ENCODE data around the gene UGGT1.

The UGGT1 gene

DNA sequence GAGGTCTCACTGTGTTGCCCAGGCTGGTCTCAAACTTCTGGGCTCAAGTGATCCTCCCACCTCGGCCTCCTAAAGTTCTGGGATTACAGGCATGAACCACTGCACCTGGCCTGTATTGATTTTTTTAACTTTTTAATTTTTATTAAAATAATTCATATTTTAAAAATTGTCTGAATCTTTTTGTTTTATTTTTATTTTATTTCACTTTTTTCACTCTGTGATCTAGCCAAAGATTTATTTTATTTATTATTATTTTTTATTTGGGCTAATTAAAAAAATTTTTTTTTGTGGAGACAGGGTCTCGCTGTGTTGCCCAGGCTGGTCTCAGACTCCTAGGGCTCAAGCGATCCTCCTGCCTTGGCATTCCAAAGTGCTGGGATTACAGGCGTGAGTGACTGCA lies 14.1 kb downstream of the UGGT1 start:
- DNase-seq (ENCODE audit: low spot score), result no peak
- TF ChIP-seq, protein P1, sequence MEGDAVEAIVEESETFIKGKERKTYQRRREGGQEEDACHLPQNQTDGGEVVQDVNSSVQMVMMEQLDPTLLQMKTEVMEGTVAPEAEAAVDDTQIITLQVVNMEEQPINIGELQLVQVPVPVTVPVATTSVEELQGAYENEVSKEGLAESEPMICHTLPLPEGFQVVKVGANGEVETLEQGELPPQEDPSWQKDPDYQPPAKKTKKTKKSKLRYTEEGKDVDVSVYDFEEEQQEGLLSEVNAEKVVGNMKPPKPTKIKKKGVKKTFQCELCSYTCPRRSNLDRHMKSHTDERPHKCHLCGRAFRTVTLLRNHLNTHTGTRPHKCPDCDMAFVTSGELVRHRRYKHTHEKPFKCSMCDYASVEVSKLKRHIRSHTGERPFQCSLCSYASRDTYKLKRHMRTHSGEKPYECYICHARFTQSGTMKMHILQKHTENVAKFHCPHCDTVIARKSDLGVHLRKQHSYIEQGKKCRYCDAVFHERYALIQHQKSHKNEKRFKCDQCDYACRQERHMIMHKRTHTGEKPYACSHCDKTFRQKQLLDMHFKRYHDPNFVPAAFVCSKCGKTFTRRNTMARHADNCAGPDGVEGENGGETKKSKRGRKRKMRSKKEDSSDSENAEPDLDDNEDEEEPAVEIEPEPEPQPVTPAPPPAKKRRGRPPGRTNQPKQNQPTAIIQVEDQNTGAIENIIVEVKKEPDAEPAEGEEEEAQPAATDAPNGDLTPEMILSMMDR (IDR thresholded peaks at IDR 0.05; ENCODE audit: extremely low read depth, missing control alignments), result no peak

DNA sequence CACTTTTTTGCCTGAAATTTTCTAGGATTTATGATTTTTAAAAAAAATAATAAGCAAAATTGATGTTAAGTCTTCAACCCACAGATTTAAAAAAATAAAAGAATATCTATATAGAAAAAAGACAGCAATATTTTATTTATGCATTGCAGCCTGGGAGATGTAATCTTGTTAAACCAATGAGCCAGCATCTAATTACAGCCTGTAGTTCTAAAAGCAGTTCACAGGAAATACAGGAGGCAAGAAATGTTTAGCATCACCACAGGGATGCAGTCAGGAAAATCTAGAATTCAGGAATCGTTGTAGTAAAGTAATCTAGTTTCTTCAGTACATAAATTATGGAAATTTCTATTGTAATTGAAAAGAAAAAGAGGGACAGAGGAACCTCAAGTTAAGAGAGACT lies 17.2 kb downstream of the UGGT1 start:
- TF ChIP-seq, protein P1 (IDR thresholded peaks at IDR 0.05; ENCODE audit: extremely low read depth, missing control alignments), result no peak
- no peak for DNase-seq (ENCODE audit: low spot score)

DNA sequence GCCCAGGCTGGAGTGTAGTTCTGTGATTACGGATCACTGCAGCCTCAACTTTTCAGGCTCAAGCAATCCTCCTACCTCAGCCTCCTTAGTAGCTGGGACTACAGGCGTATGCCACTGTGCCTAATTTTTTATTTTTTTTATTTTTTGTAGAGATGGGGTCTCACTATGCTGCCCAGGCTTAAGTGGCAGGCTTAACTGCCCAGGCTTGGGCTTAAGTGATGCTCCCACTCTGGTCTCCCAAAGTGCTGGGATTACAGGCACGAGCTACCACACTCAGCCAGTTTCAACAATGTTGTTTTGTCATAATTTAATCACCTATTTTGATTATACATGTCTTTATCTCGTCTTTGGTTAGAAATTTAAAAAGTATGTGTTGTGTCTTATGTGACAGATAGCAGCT lies 18.2 kb downstream of the UGGT1 start:
- no peak for DNase-seq (ENCODE audit: low spot score)
- TF ChIP-seq, protein P1 (IDR thresholded peaks at IDR 0.05; ENCODE audit: extremely low read depth, missing control alignments), result no peak

DNA sequence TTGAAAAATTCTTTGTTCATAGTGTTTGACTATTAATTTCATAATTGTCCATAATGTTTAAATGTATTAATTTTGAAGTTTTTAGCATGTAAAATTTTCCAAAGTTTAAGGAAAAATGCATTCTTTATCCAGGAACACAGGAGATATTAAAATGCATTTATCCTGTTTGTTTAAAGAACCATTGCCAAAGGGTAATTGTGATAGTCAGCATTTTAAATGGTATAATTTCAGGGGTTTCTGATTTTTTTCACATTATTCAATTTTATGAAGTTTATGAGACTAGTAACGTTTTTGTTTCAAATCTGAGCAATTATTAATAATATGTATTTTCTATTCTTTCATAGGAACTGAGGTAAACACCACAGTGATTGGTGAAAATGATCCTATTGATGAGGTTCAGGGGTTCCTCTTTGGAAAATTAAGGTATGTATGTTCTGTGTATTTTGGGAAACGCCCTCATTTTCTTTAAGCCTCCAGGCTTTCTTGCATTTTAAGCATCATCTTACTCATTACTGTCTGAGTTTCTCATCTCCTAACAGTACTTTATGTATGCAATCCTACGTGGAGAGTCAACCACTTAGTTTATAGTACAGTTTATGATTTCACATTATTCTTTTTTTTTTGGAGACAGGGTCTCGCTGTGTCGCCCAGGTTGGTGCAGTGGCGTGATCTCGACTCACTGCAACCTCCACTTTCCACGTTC lies 25.1 kb downstream of the UGGT1 start:
- no peak for DNase-seq (ENCODE audit: low spot score)
- TF ChIP-seq, protein P1 (IDR thresholded peaks at IDR 0.05; ENCODE audit: extremely low read depth, missing control alignments), result no peak

DNA sequence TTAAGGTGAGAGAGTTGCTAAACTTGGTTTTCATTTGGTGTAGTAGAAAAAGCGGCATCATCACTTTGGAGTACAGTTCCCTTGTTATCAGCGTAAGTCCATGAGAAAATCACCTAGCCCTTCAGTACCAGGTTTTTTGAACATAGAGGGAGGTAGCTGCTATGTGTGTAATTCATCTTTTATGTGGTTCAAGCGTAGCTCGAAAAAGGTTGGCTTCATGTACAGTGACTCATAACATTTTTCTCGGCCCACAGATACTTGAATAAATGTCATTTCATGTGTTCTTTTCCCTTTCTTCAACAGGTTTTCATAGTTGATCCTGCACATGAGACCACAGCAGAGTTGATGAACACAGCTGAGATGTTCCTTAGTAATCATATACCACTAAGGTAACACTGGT lies 43.6 kb downstream of the UGGT1 start:
- DNase-seq (ENCODE audit: low spot score), result no peak
- TF ChIP-seq, protein P1 (IDR thresholded peaks at IDR 0.05; ENCODE audit: extremely low read depth, missing control alignments), result no peak

DNA sequence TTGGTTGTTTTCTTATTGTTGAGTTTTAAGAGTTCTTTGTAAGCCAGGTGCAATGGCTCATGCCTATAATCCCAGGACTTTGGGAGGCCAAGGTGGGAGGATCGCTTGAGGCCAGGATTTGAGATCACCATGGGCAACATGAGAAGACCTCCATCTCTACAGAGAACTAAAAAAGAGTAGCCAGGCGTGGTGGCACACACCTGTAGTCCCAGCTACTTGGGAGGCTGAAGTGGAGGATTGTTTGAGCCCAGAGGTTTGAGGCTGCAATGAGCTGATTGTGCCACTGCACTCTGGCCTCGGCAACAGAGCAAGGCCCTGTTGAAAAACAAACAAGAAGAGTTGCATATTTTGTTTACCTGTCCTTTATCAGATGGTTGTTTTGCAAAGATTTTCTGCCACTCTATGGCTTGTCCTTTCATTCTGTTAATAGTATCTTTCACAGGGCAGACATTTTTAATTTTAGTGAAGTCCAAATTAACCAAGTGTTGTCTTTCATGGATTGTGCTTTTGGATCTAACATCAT lies 46.2 kb downstream of the UGGT1 start:
- no peak for DNase-seq (ENCODE audit: low spot score)
- TF ChIP-seq, protein P1 (IDR thresholded peaks at IDR 0.05; ENCODE audit: extremely low read depth, missing control alignments), result no peak

DNA sequence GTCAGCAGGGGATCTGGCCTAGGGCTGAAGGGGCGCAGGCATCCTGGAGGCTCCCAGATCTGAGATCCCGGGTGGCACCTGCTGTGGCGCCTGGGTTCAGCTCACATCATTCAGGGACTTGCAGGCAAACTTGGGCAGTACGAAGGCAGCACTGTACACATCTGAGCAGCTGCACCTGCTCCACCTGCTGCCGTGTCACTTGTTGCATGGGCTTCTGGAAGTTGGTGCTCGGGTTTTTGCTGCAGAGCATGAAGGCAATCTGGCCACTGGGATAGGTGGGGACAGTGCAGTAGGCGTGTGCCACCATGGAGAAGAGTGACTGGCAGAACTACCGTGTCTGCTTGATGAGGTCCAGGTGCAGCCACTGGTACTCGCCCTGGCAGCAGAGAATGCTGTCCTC lies 48.6 kb downstream of the UGGT1 start:
- TF ChIP-seq, protein P1 (IDR thresholded peaks at IDR 0.05; ENCODE audit: extremely low read depth, missing control alignments), result no peak
- no peak for DNase-seq (ENCODE audit: low spot score)
